ENCODE results near the gene ST8SIA1. TPM values are rescaled to one million over a fixed set of nuclear protein-coding genes. Genes with fewer than 3 reads are reported as not detected.

Gene ST8SIA1
- total RNA-seq, 1 donor from 2014 or later, result 7.7 TPM

GRCh38 chr12:22335794-22336166 lies 1.3 kb upstream of the ST8SIA1 start:
- peak overlapping the region; percentile 92 for H3K4me3 Mint-ChIP-seq (ENCODE audit: unreplicated experiment)
- Histone ChIP-seq H3K4me3 (ENCODE audit: insufficient read depth, low read depth, low read length) (peak overlapping the region; percentile 70), H3K36me3 (ENCODE audit: insufficient read depth, low read length) (no peaks in the 10 kb centered on the region), H3K9me3 (ENCODE audit: insufficient read depth, low read depth, low read length) (no peaks in the 10 kb centered on the region), H4K20me1 (ENCODE audit: insufficient read depth, low read length) (no peaks in the 10 kb centered on the region), H2AFZ (ENCODE audit: low read depth, low read length) (no peak overlapping the region), H3K9ac (ENCODE audit: low read length) (peak overlapping the region; percentile 64), H3K4me2 (ENCODE audit: low read length) (peak overlapping the region; percentile 95), H3K79me2 (ENCODE audit: insufficient read depth, low read length) (no peaks in the 10 kb centered on the region), H3K4me1 (ENCODE audit: insufficient read depth, low read length) (peaks cover 7% of the 10 kb centered on the region), H3K27me3 (ENCODE audit: insufficient read depth, low read length) (peaks cover 19% of the 10 kb centered on the region), H3K27ac (ENCODE audit: low read depth, low read length) (no peak overlapping the region)
- TF ChIP-seq EZH2 (IDR thresholded peaks at IDR 0.05; ENCODE audit: insufficient read depth, low read length) (no peak), CTCF (IDR thresholded peaks at IDR 0.05; ENCODE audit: insufficient read depth, low read depth, low read length) (no peak)
- FAIRE-seq (peak; percentile 65), DNase-seq (ENCODE audit: low read depth) (no peak)
- H3K9me3 Mint-ChIP-seq (ENCODE audit: unreplicated experiment), result no peaks in the 10 kb centered on the region
- peaks cover 13% of the 10 kb centered on the region for H3K4me1 Mint-ChIP-seq (ENCODE audit: low read depth, unreplicated experiment)
- no peaks in the 10 kb centered on the region for H3K36me3 Mint-ChIP-seq (ENCODE audit: low read depth, unreplicated experiment)
- peak overlapping the region; percentile 67 for H3K27ac Mint-ChIP-seq (ENCODE audit: unreplicated experiment)
- H3K27me3 Mint-ChIP-seq (ENCODE audit: low read depth, unreplicated experiment), result peaks cover 2% of the 10 kb centered on the region

DNA sequence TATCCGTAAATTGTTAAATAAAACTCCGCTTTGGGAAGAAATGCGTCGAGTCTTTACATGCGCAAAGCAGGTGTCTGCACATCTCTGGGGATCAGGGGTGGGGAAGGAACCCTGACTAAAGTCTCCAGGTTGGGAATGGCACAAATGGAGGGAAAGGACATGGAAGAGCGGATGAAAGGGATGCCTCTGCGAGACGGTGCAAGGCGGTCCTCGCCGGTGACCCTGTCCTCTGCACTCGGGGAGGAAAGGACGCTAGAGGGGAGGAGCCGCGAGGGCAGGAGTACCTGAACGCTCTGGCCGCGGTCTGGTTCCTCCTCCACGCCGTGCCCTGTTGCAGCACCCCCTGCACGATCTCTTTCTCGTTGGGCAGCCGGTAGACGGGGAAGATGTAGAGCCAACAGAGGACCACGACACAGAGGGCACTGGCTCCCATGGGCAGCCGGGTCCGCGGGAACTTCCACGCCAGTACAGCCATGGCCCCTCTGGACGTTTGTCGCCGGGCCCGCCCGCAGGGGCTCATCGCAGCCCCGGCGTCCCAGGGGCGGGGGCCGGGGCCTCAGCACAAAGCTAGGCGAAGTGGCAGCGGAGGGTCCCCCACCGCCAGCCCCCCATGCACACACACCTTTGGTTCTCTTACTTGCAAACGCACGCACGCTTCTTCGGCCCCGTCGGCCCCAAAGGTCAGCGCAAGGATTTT lies 646 bp downstream of the ST8SIA1 start:
- Mint-ChIP-seq H3K4me1 (ENCODE audit: low read depth, unreplicated experiment) (peaks cover 13% of the 10 kb centered on the region), H3K27me3 (ENCODE audit: low read depth, unreplicated experiment) (peaks cover 2% of the 10 kb centered on the region), H3K9me3 (ENCODE audit: unreplicated experiment) (no peaks in the 10 kb centered on the region), H3K36me3 (ENCODE audit: low read depth, unreplicated experiment) (no peaks in the 10 kb centered on the region), H3K4me3 (ENCODE audit: unreplicated experiment) (peak overlapping the region; percentile 92), H3K27ac (ENCODE audit: unreplicated experiment) (no peak overlapping the region)
- Histone ChIP-seq H3K27ac (ENCODE audit: low read depth, low read length) (no peak overlapping the region), H3K4me3 (ENCODE audit: insufficient read depth, low read depth, low read length) (peak overlapping the region; percentile 48), H3K27me3 (ENCODE audit: insufficient read depth, low read length) (peaks cover 21% of the 10 kb centered on the region), H3K36me3 (ENCODE audit: insufficient read depth, low read length) (no peaks in the 10 kb centered on the region), H3K4me2 (ENCODE audit: low read length) (peak overlapping the region; percentile 95), H3K79me2 (ENCODE audit: insufficient read depth, low read length) (no peaks in the 10 kb centered on the region), H4K20me1 (ENCODE audit: insufficient read depth, low read length) (no peaks in the 10 kb centered on the region), H3K9me3 (ENCODE audit: insufficient read depth, low read depth, low read length) (no peaks in the 10 kb centered on the region), H2AFZ (ENCODE audit: low read depth, low read length) (peak overlapping the region; percentile 37), H3K4me1 (ENCODE audit: insufficient read depth, low read length) (peaks cover 7% of the 10 kb centered on the region), H3K9ac (ENCODE audit: low read length) (no peak overlapping the region)
- FAIRE-seq, result no peak
- no peak for DNase-seq (ENCODE audit: low read depth)
- TF ChIP-seq CTCF (IDR thresholded peaks at IDR 0.05; ENCODE audit: insufficient read depth, low read depth, low read length) (no peak), EZH2 (IDR thresholded peaks at IDR 0.05; ENCODE audit: insufficient read depth, low read length) (peak; percentile 97)

DNA sequence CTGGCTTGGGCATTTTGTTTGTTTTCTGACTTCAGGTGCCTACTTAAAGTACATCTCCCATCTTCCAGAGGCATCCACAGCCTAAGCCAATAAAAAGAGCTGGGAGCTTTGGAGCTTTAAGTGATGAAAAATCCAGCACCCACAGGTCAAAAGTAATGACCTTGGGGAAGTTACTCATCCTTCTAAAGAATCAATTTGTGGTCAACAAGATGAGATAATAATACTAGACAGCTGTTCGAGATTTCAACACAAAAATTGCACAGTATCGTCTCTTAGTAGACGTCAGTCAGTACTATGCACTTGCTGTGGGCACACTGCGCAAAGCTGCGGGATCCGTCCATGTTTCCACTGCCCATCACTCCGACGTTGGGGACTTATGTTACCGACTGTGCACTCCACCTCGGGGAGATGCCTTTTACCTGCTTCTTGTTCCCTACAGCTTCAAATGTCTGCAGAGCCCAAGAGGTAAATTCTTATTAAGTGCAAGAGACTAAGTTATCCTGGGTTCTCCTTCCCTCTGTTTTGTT lies 1.3 kb downstream of the ST8SIA1 start:
- H3K79me2 ChIP-seq (ENCODE audit: insufficient read depth, low read length), result no peaks in the 10 kb centered on the region
- FAIRE-seq (no peak), DNase-seq (ENCODE audit: low read depth) (peak; percentile 41)
- no peak overlapping the region for H3K4me3 ChIP-seq (ENCODE audit: insufficient read depth, low read depth, low read length)
- no peaks in the 10 kb centered on the region for H3K9me3 ChIP-seq (ENCODE audit: insufficient read depth, low read depth, low read length)
- Mint-ChIP-seq H3K9me3 (ENCODE audit: unreplicated experiment) (no peaks in the 10 kb centered on the region), H3K36me3 (ENCODE audit: low read depth, unreplicated experiment) (no peaks in the 10 kb centered on the region), H3K4me3 (ENCODE audit: unreplicated experiment) (peak overlapping the region; percentile 92), H3K27me3 (ENCODE audit: low read depth, unreplicated experiment) (peaks cover 2% of the 10 kb centered on the region), H3K4me1 (ENCODE audit: low read depth, unreplicated experiment) (peaks cover 13% of the 10 kb centered on the region), H3K27ac (ENCODE audit: unreplicated experiment) (no peak overlapping the region)
- TF ChIP-seq CTCF (IDR thresholded peaks at IDR 0.05; ENCODE audit: insufficient read depth, low read depth, low read length) (no peak), EZH2 (IDR thresholded peaks at IDR 0.05; ENCODE audit: insufficient read depth, low read length) (no peak)
- H3K4me2 ChIP-seq (ENCODE audit: low read length), result peak overlapping the region; percentile 95
- H2AFZ ChIP-seq (ENCODE audit: low read depth, low read length), result peak overlapping the region; percentile 37
- peaks cover 21% of the 10 kb centered on the region for H3K27me3 ChIP-seq (ENCODE audit: insufficient read depth, low read length)
- no peaks in the 10 kb centered on the region for H4K20me1 ChIP-seq (ENCODE audit: insufficient read depth, low read length)
- peaks cover 7% of the 10 kb centered on the region for H3K4me1 ChIP-seq (ENCODE audit: insufficient read depth, low read length)
- H3K27ac ChIP-seq (ENCODE audit: low read depth, low read length), result no peak overlapping the region
- no peak overlapping the region for H3K9ac ChIP-seq (ENCODE audit: low read length)
- no peaks in the 10 kb centered on the region for H3K36me3 ChIP-seq (ENCODE audit: insufficient read depth, low read length)
